OCI-LY3 (cell line): Measurements from ENCODE around the gene DNAJC18.

Source experiments
- H2AFZ ChIP-seq: fragments of 200-600, 300-600 bp; shearing (Covaris generic); 2 replicates; pipeline ENCODE4 v1.6.0; 2014; ENCODE audit warnings: antibody characterized with exemption, low read depth, low read length
- H3K27ac ChIP-seq: fragments of 200-600, 300-600 bp; sonication (generic); 2 replicates; pipeline ENCODE4 v1.5.1; 2014; ENCODE audit warnings: mild to moderate bottlenecking, low read length, moderate library complexity, mixed read lengths
- H3K27me3 ChIP-seq: fragments of 200-600, 300-600 bp; sonication (generic); 2 replicates; pipeline ENCODE4 v1.6.1; 2014; ENCODE audit warnings: low read depth, low read length, mixed read lengths
- H3K36me3 ChIP-seq: fragments of 200-600, 300-600 bp; sonication (generic); replicated peaks from 2 replicates; pipeline ENCODE3; 2014; ENCODE audit warnings: low read depth, low read length, mixed read lengths
- H3K4me1 ChIP-seq: fragments of 300-600, 200-600 bp; sonication (generic); 2 replicates; pipeline ENCODE4 v1.6.1; 2014; ENCODE audit warnings: low read length, mixed read lengths
- H3K4me2 ChIP-seq: fragments of 200-600, 300-600 bp; sonication (generic); 2 replicates; pipeline ENCODE4 v1.6.1; 2014; ENCODE audit warnings: low read length, mixed read lengths
- H3K4me3 ChIP-seq: fragments of 300-600, 200-600 bp; sonication (generic); 2 replicates; pipeline ENCODE4 v1.5.1; 2014; ENCODE audit warnings: antibody characterized with exemption, mild to moderate bottlenecking, low read length, moderate library complexity
- H3K79me2 ChIP-seq: fragments of 300-600, 200-600 bp; shearing (Covaris generic); 2 replicates; pipeline ENCODE4 v1.6.1; 2014; ENCODE audit warnings: mild to moderate bottlenecking, low read length, mixed read lengths
- H3K9ac ChIP-seq: fragments of 300-600, 200-600 bp; shearing (Covaris generic); 2 replicates; pipeline ENCODE4 v1.6.0; 2014; ENCODE audit warnings: mild to moderate bottlenecking, low read length, moderate library complexity
- H3K9me3 ChIP-seq: fragments of 200-600, 300-600 bp; shearing (Covaris generic); 2 replicates; pipeline ENCODE4 v1.6.1; 2014; ENCODE audit warnings: low read length, mixed read lengths; ENCODE audit not compliant: insufficient read depth
- H4K20me1 ChIP-seq: fragments of 200-600, 300-600 bp; sonication (generic); 2 replicates; pipeline ENCODE4 v1.6.1; 2016; ENCODE audit warnings: low read length, mixed read lengths; ENCODE audit not compliant: insufficient read depth
- CTCF ChIP-seq: fragments of 200-600, 300-600 bp; sonication (generic); IDR thresholded peaks from 2 replicates; pipeline ENCODE4 v1.5.1; 2014; ENCODE audit warnings: antibody characterized with exemption, low read length, low read depth
- EZH2phosphoT487 ChIP-seq: fragments of 200-600 bp; shearing (Covaris generic); IDR thresholded peaks from 2 replicates; pipeline ENCODE4 v1.6.1; 2018; ENCODE audit warnings: antibody characterized with exemption, mixed run types, low read depth

DNAJC18 gene

GRCh38 chr5:139391570-139392323, 47.6 kb downstream of the DNAJC18 start:
- no peak for TF ChIP-seq EZH2phosphoT487
- TF ChIP-seq CTCF = no peak
- Histone ChIP-seq H3K9ac (peak overlapping the region; percentile 86), H3K4me3 (peak overlapping the region; percentile 84), H3K9me3 (no peaks in the 10 kb centered on the region; the same call in 1 of the 2 replicates), H2AFZ (peak overlapping the region; percentile 51; the same call in 1 of the 2 replicates), H3K27me3 (no peaks in the 10 kb centered on the region), H3K27ac (peak overlapping the region; percentile 57), H3K79me2 (peaks cover 10% of the 10 kb centered on the region), H3K4me1 (peaks cover 41% of the 10 kb centered on the region), H4K20me1 (no peaks in the 10 kb centered on the region), H3K36me3 (peaks cover 2% of the 10 kb centered on the region), H3K4me2 (peak overlapping the region; percentile 92)

DNA sequence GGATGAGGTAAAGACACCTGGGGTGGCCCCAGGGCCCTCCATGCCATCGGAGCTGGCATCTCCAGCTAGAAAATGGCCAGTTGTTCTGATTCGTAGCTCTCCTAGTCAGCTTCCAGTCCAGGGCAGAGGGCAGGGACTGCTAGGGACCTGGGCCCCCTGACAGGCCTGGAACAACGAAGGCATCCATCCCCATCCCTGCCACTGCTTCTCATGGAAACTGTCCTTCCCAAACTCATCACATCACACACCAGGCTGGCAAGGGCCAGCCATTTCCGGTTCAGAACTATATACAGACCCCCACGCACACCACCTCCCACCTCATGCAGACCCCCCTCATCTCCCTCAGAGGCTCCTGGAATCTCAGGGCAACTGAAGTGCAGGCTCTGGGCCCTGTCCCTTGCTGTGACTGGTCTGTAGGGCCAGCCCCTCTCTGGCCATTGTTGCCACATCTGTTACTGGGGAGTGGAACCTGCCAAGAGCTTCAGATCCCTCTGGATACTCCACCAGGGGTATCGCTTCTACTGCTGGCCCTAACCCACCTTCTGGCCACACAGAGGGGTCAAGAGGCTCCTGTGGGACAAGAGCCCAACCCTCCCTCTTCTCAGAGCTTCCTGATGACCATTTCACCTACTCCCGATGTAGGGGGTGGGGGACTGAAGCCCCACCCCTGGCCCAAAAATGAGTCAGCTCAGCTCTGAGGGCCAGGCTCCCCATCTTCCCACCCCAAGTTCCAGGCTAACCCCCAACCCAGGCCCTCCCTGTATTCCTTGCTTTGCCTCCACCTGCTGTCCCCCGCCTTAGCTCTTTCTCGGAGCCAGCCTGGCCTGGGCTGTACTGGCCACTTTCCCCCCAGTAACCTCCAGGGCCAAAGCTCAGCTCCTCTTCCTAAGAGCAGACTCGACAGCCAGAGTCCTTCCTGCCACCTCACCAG, 48.4 kb downstream of the DNAJC18 start:
- H3K9ac ChIP-seq = peak overlapping the region; percentile 86; the same call in 1 of the 2 replicates
- no peaks in the 10 kb centered on the region for H3K27me3 ChIP-seq
- peak overlapping the region; percentile 92 for H3K4me2 ChIP-seq
- peaks cover 2% of the 10 kb centered on the region for H3K36me3 ChIP-seq
- peak overlapping the region; percentile 51; the same call in 1 of the 2 replicates for H2AFZ ChIP-seq
- peaks cover 41% of the 10 kb centered on the region for H3K4me1 ChIP-seq
- no peaks in the 10 kb centered on the region for H4K20me1 ChIP-seq
- no peaks in the 10 kb centered on the region; the same call in 1 of the 2 replicates for H3K9me3 ChIP-seq
- peak overlapping the region; percentile 84 for H3K4me3 ChIP-seq
- TF ChIP-seq EZH2phosphoT487 = no peak
- no peak for TF ChIP-seq CTCF
- peak overlapping the region; percentile 57 for H3K27ac ChIP-seq
- peaks cover 10% of the 10 kb centered on the region for H3K79me2 ChIP-seq

DNA sequence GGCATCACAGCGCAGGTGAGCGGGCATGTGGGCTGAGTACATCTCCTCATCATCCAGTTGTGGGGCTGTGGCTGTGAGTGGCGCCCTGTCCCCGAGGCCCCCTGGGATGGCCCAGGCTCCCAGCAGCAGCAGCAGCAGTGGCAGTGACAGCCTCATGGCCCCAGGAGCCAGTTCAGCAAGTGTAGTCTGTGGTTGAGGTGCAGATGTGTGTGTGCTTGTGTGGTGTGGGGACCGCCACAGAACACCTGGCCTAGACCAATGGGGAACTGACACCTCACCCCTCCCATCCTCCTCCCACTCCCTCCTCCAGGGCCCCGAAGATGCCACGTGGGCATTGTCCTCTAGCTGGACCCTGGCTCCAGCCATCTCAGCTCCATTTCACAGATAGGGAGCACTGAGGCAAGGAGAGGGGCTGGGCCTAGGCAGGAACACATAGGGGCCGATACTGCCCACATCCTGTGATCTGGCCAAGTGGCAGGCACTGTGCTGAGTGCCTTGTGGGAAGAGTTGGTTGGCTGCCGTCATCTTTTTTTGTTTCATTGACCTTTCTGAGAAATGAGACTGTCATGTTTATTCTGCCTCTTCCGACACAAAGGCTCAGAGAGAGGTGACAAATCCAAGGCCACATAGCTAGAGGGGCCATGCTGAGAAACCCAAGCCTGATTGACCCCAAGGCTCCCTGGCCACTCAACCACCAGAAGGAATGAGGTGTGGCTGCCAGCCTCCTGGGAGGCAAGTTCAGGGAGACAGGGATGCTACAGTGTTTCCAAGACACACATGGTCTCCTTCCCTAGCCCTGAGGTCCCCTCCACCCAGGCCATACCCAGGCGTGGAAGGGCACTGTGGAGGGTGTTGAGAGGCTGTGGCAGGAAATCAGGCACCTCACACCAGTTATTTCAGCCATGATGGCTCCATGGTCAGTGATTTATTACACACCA, 49.4 kb downstream of the DNAJC18 start, which contains the start of gene MZB1:
Gene MZB1 (minus strand): TSS at position 213 of the 938 bp plus-strand sequence. CDS start 57 bp downstream, at position 156.
- Histone ChIP-seq H3K4me2 (peak within 1 kb of the TSS; percentile 54), H3K27ac (peak within 1 kb of the TSS; percentile 37), H3K4me3 (peak within 1 kb of the TSS; percentile 62), H3K4me1 (peaks cover 48% of the 10 kb centered on the region), H2AFZ (peak within 1 kb of the TSS; percentile 19; the same call in 1 of the 2 replicates), H4K20me1 (no peaks in the 10 kb centered on the region), H3K9me3 (no peaks in the 10 kb centered on the region; the same call in 1 of the 2 replicates), H3K79me2 (peaks cover 10% of the 10 kb centered on the region), H3K36me3 (peaks cover 2% of the 10 kb centered on the region), H3K9ac (peak within 1 kb of the TSS; percentile 30; the same call in 1 of the 2 replicates), H3K27me3 (no peaks in the 10 kb centered on the region)
- TF ChIP-seq EZH2phosphoT487 = no peak
